Measurements from ENCODE around the gene PAN3.

GRCh38 chr13:28239374-28239773, 101.0 kb downstream of the PAN3 start:
- TF ChIP-seq CTCF (conservative IDR thresholded peaks at IDR 0.05; ENCODE audit: low read depth in 2 of 2) = no peak
- no peak for TF ChIP-seq REST (IDR thresholded peaks at IDR 0.05; ENCODE audit: unreplicated experiment)
- no peak for TF ChIP-seq EZH2 (IDR thresholded peaks at IDR 0.05; ENCODE audit: low read depth, unreplicated experiment)

All from GM23338 (cell line).